NCI-H128 (cell line): Measurements from ENCODE around the gene NOL3.
"Not testable (repeated sequence)": the region's sequence is repeated elsewhere in the genome, so short reads cannot be mapped to it uniquely, and the experiment has no call there.

Source experiments
- DNase-seq: peaks from one replicate; lab custom pipeline; 2025; ENCODE audit not compliant: unreplicated experiment; lab: John Stamatoyannopoulos, UW

Gene NOL3

GRCh38 chr16:67170168-67170948, at the start of gene NOL3:
TSS of gene NOL3 (plus strand) at chr16:67170538.
- DNase-seq, result no peak

- not testable (repeated sequence) for DNase-seq
Measured at GRCh38 chr16:67122799-67123198, 47.5 kb upstream of the NOL3 start.

- DNase-seq, result no peak
Measured at GRCh38 chr16:67128417-67128816, 41.9 kb upstream of the NOL3 start.

GRCh38 chr16:67128887-67129286, 41.5 kb upstream of the NOL3 start:
- DNase-seq, result no peak

GRCh38 chr16:67129422-67129821, 40.9 kb upstream of the NOL3 start:
- DNase-seq, result no peak

- no peak for DNase-seq
Measured at GRCh38 chr16:67137605-67138004, 32.7 kb upstream of the NOL3 start.

GRCh38 chr16:67141391-67141790, 28.9 kb upstream of the NOL3 start:
- DNase-seq, result no peak

- DNase-seq, result no peak
Measured at GRCh38 chr16:67142342-67142741, 28.0 kb upstream of the NOL3 start.

- no peak for DNase-seq
Measured at GRCh38 chr16:67144943-67145342, 25.4 kb upstream of the NOL3 start.

- no peak for DNase-seq
Measured at GRCh38 chr16:67145746-67146145, 24.6 kb upstream of the NOL3 start.

GRCh38 chr16:67146523-67147357, 23.6 kb upstream of the NOL3 start:
- no peak for DNase-seq

GRCh38 chr16:67147437-67148140, 22.7 kb upstream of the NOL3 start:
- no peak for DNase-seq

- no peak for DNase-seq
Measured at GRCh38 chr16:67148221-67148620, 22.1 kb upstream of the NOL3 start.

- DNase-seq, result no peak
Measured at GRCh38 chr16:67148656-67149275, 21.6 kb upstream of the NOL3 start.

- no peak for DNase-seq
Measured at GRCh38 chr16:67149276-67150046, 20.9 kb upstream of the NOL3 start.

- no peak for DNase-seq
Measured at GRCh38 chr16:67150047-67150832, 20.1 kb upstream of the NOL3 start.

GRCh38 chr16:67150833-67151396, 19.4 kb upstream of the NOL3 start, which contains the start of gene B3GNT9:
TSS of gene B3GNT9 (minus strand) at chr16:67150998. CDS start at chr16:67150485, 513 bp downstream.
- no peak for DNase-seq

- DNase-seq, result no peak
Measured at GRCh38 chr16:67151431-67152097, 18.8 kb upstream of the NOL3 start.
